ENCODE results near the gene PRDM1.

PRDM1 gene

GRCh38 chr6:106070636-106071035 lies 15.5 kb upstream of the PRDM1 start:
- no peak for DNase-seq (ENCODE audit: low spot score)

- DNase-seq (ENCODE audit: low spot score): no peak
Measured at GRCh38 chr6:106072501-106073090, 13.5 kb upstream of the PRDM1 start.

GRCh38 chr6:106074146-106074545 lies 12.0 kb upstream of the PRDM1 start:
- DNase-seq (ENCODE audit: low spot score): no peak

GRCh38 chr6:106076139-106076538 lies 10.0 kb upstream of the PRDM1 start:
- no peak for DNase-seq (ENCODE audit: low spot score)

GRCh38 chr6:106077170-106077569 lies 9.0 kb upstream of the PRDM1 start:
- no peak for DNase-seq (ENCODE audit: low spot score)

- DNase-seq (ENCODE audit: low spot score): no peak
Measured at GRCh38 chr6:106077881-106078280, 8.3 kb upstream of the PRDM1 start.

GRCh38 chr6:106079961-106080762 lies 6.0 kb upstream of the PRDM1 start:
- DNase-seq (ENCODE audit: low spot score): no peak

GRCh38 chr6:106080763-106081095 lies 5.4 kb upstream of the PRDM1 start:
- no peak for DNase-seq (ENCODE audit: low spot score)

GRCh38 chr6:106081715-106082114 lies 4.4 kb upstream of the PRDM1 start:
- no peak for DNase-seq (ENCODE audit: low spot score)

- DNase-seq (ENCODE audit: low spot score): no peak
Measured at GRCh38 chr6:106082735-106083398, 3.3 kb upstream of the PRDM1 start.

- no peak for DNase-seq (ENCODE audit: low spot score)
Measured at GRCh38 chr6:106083618-106084017, 2.5 kb upstream of the PRDM1 start.

- DNase-seq (ENCODE audit: low spot score): peak; percentile 76
Measured at GRCh38 chr6:106084106-106084988, 1.8 kb upstream of the PRDM1 start.

GRCh38 chr6:106084989-106085691 lies 996 bp upstream of the PRDM1 start:
- no peak for DNase-seq (ENCODE audit: low spot score)

- no peak for DNase-seq (ENCODE audit: low spot score)
Measured at GRCh38 chr6:106085692-106085983, 498 bp upstream of the PRDM1 start.

- DNase-seq (ENCODE audit: low spot score): no peak
Measured at GRCh38 chr6:106086814-106087175, 659 bp downstream of the PRDM1 start.

- no peak for DNase-seq (ENCODE audit: low spot score)
Measured at GRCh38 chr6:106087548-106088325, 1.6 kb downstream of the PRDM1 start.

- no peak for DNase-seq (ENCODE audit: low spot score)
Measured at GRCh38 chr6:106090001-106090400, 3.9 kb downstream of the PRDM1 start.

GRCh38 chr6:106092279-106092678 lies 6.1 kb downstream of the PRDM1 start:
- no peak for DNase-seq (ENCODE audit: low spot score)

GRCh38 chr6:106094261-106094963 lies 8.3 kb downstream of the PRDM1 start:
- no peak for DNase-seq (ENCODE audit: low spot score)

GRCh38 chr6:106094964-106095335 lies 8.8 kb downstream of the PRDM1 start:
- no peak for DNase-seq (ENCODE audit: low spot score)

Measured in iPS-NIHi11 (cell line).